CD4-positive, CD25-positive, alpha-beta regulatory T cell (primary cell): Measurements from ENCODE around the gene NAV2. TPM values are rescaled to one million over a fixed set of nuclear protein-coding genes. Genes with fewer than 3 reads are reported as not detected.

Experiments used
- ATAC-seq, 2 donors: fragments of 150-1000 bp; cut with Tn5 transposase; one replicate each; pipeline ENCODE4 v1.10.0; 2021; ENCODE audit warnings: low read depth in 2 of 2, moderate number of reproducible peaks in 2 of 2, moderate library complexity in 1 of 2
- DNase-seq, 3 donors: peaks; one replicate each; pipeline versions ENCODE4 v3.0.0 to v3.0.0-alpha.2; 2012 to 2022; ENCODE audit warnings: mixed read lengths in 1 of 3
- H3K27ac ChIP-seq: one replicate; pipeline ENCODE4 v1.7.0; 2013; ENCODE audit warnings: mild to moderate bottlenecking, low read length; ENCODE audit not compliant: insufficient read depth, poor library complexity, severe bottlenecking
- H3K27me3 ChIP-seq: one replicate; pipeline ENCODE4 v1.7.0; 2013; ENCODE audit warnings: low read length; ENCODE audit not compliant: control insufficient read depth, insufficient read depth
- H3K36me3 ChIP-seq: one replicate; pipeline ENCODE4 v1.7.0; 2013; ENCODE audit warnings: mild to moderate bottlenecking, low read length, moderate library complexity; ENCODE audit not compliant: control insufficient read depth, insufficient read depth
- H3K4me1 ChIP-seq: 2 replicates; pipeline ENCODE4 v1.7.0; 2013; ENCODE audit warnings: mild to moderate bottlenecking, low read length; ENCODE audit not compliant: insufficient read depth, control insufficient read depth, poor library complexity, severe bottlenecking
- H3K4me3 ChIP-seq: one replicate; pipeline ENCODE4 v1.7.0; 2013; ENCODE audit warnings: low read depth, mild to moderate bottlenecking, low read length, moderate library complexity
- H3K9me3 ChIP-seq, 2 experiments: 1 replicate in 1 of 2; 2 replicates in 1 of 2; pipeline ENCODE4 v1.7.0; 2013; ENCODE audit warnings: low read length in 2 of 2, mild to moderate bottlenecking in 1 of 2, moderate library complexity in 1 of 2; ENCODE audit not compliant: control insufficient read depth in 2 of 2
- H3K27ac Mint-ChIP-seq, 3 donors: one replicate each; pipeline ENCODE4 v1.8.0; 2020 to 2022; ENCODE audit warnings: mild to moderate bottlenecking in 3 of 3, mixed read lengths in 3 of 3, moderate library complexity in 2 of 3
- H3K27me3 Mint-ChIP-seq: one replicate; pipeline ENCODE4 v1.8.0; 2022; ENCODE audit warnings: mild to moderate bottlenecking, mixed read lengths
- H3K36me3 Mint-ChIP-seq: one replicate; pipeline ENCODE4 v1.8.0; 2020; ENCODE audit warnings: mixed read lengths
- H3K4me1 Mint-ChIP-seq, 4 donors: one replicate each; pipeline ENCODE4 v1.8.0; 2020 to 2022; ENCODE audit warnings: mixed read lengths in 4 of 4, mild to moderate bottlenecking in 1 of 4
- H3K4me3 Mint-ChIP-seq, 4 donors: one replicate each; pipeline ENCODE4 v1.8.0; 2020 to 2022; ENCODE audit warnings: mild to moderate bottlenecking in 4 of 4, mixed read lengths in 4 of 4, moderate library complexity in 3 of 4
- H3K9me3 Mint-ChIP-seq, 7 donors: one replicate each; pipeline ENCODE4 v1.8.0; 2020 to 2022; ENCODE audit warnings: mixed read lengths in 7 of 7, mild to moderate bottlenecking in 3 of 7, moderate library complexity in 2 of 7
- polyA plus RNA-seq, 4 donors: library from polyadenylated mRNA; unstranded; fragments of 300-500 nt; fragmentation: Illumina TruSeq; gene quantifications; one replicate each; pipeline ENCODE4 v1.2.3, GENCODE V29; 2021
- total RNA-seq: library from RNA; stranded (reverse); gene quantifications from one replicate; pipeline ENCODE4 v1.2.3, GENCODE V29; 2022

The NAV2 gene
- total and polyA plus RNA-seq, 5 donors from 2014 or later: 0.14 to 0.59 (median 0.36) TPM; not detected in 2

GRCh38 chr11:20037396-20038153 is 324.9 kb downstream of the NAV2 start:
- H3K27ac Mint-ChIP-seq: no peak overlapping the region
- no peaks in the 10 kb centered on the region for H3K4me1 ChIP-seq
- H3K4me3 ChIP-seq: no peak overlapping the region
- no peaks in the 10 kb centered on the region for H3K27me3 ChIP-seq
- H3K27me3 Mint-ChIP-seq: no peaks in the 10 kb centered on the region
- no peaks in the 10 kb centered on the region for H3K36me3 ChIP-seq
- no peak overlapping the region for H3K27ac ChIP-seq
- DNase-seq: no peak
- H3K4me1 Mint-ChIP-seq: no peaks in the 10 kb centered on the region
- no peaks in the 10 kb centered on the region for H3K9me3 Mint-ChIP-seq
- no peaks in the 10 kb centered on the region for H3K36me3 Mint-ChIP-seq
- no peak overlapping the region for H3K4me3 Mint-ChIP-seq
- ATAC-seq: no peak
- H3K9me3 ChIP-seq: no peaks in the 10 kb centered on the region

- Mint-ChIP-seq H3K27ac (no peak overlapping the region), H3K27me3 (no peaks in the 10 kb centered on the region), H3K9me3 (no peaks in the 10 kb centered on the region), H3K4me3 (no peak overlapping the region), H3K36me3 (no peaks in the 10 kb centered on the region), H3K4me1 (no peaks in the 10 kb centered on the region)
- no peak overlapping the region for H3K27ac ChIP-seq
- ATAC-seq: no peak
- no peaks in the 10 kb centered on the region for H3K4me1 ChIP-seq
- H3K9me3 ChIP-seq: no peaks in the 10 kb centered on the region
- H3K27me3 ChIP-seq: no peaks in the 10 kb centered on the region
- H3K36me3 ChIP-seq: no peaks in the 10 kb centered on the region
- no peak overlapping the region for H3K4me3 ChIP-seq
- DNase-seq: no peak
Observed at GRCh38 chr11:20038412-20038811, 325.8 kb downstream of the NAV2 start.

- Histone ChIP-seq H3K4me1 (no peaks in the 10 kb centered on the region), H3K27me3 (no peaks in the 10 kb centered on the region), H3K4me3 (no peak overlapping the region), H3K27ac (no peak overlapping the region), H3K36me3 (no peaks in the 10 kb centered on the region), H3K9me3 (no peaks in the 10 kb centered on the region)
- H3K36me3 Mint-ChIP-seq: no peaks in the 10 kb centered on the region
- H3K4me3 Mint-ChIP-seq: no peak overlapping the region
- no peak for DNase-seq
- no peaks in the 10 kb centered on the region for H3K9me3 Mint-ChIP-seq
- no peak for ATAC-seq
- H3K4me1 Mint-ChIP-seq: no peaks in the 10 kb centered on the region
- no peaks in the 10 kb centered on the region for H3K27me3 Mint-ChIP-seq
- no peak overlapping the region for H3K27ac Mint-ChIP-seq
Observed at GRCh38 chr11:20038972-20039371, 326.3 kb downstream of the NAV2 start.

- H3K4me3 ChIP-seq: no peak overlapping the region
Observed at GRCh38 chr11:20041499-20041898, 328.9 kb downstream of the NAV2 start.

GRCh38 chr11:20042045-20042639 is 329.5 kb downstream of the NAV2 start:
- no peaks in the 10 kb centered on the region for H3K36me3 Mint-ChIP-seq
- no peaks in the 10 kb centered on the region for H3K9me3 Mint-ChIP-seq
- no peak overlapping the region for H3K27ac ChIP-seq
- no peak overlapping the region for H3K4me3 Mint-ChIP-seq
- DNase-seq (no peak), ATAC-seq (no peak)
- no peaks in the 10 kb centered on the region for H3K4me1 ChIP-seq
- H3K27me3 Mint-ChIP-seq: no peaks in the 10 kb centered on the region
- H3K27ac Mint-ChIP-seq: no peak overlapping the region
- H3K4me1 Mint-ChIP-seq: no peaks in the 10 kb centered on the region
- H3K9me3 ChIP-seq: no peaks in the 10 kb centered on the region
- no peaks in the 10 kb centered on the region for H3K36me3 ChIP-seq
- H3K4me3 ChIP-seq: no peak overlapping the region
- H3K27me3 ChIP-seq: no peaks in the 10 kb centered on the region

More at GRCh38 chr11:20041499-20041898, 328.9 kb downstream of the NAV2 start:
- H3K27me3 Mint-ChIP-seq: no peaks in the 10 kb centered on the region
- H3K4me1 ChIP-seq: no peaks in the 10 kb centered on the region
- no peaks in the 10 kb centered on the region for H3K9me3 ChIP-seq
- no peaks in the 10 kb centered on the region for H3K9me3 Mint-ChIP-seq
- no peak for ATAC-seq
- no peak for DNase-seq
- H3K4me3 Mint-ChIP-seq: no peak overlapping the region
- no peak overlapping the region for H3K27ac Mint-ChIP-seq
- no peak overlapping the region for H3K27ac ChIP-seq
- H3K36me3 ChIP-seq: no peaks in the 10 kb centered on the region
- H3K27me3 ChIP-seq: no peaks in the 10 kb centered on the region
- no peaks in the 10 kb centered on the region for H3K4me1 Mint-ChIP-seq
- H3K36me3 Mint-ChIP-seq: no peaks in the 10 kb centered on the region

- H3K4me3 ChIP-seq: no peak overlapping the region
- Mint-ChIP-seq H3K4me1 (no peaks in the 10 kb centered on the region), H3K27me3 (no peaks in the 10 kb centered on the region), H3K9me3 (no peaks in the 10 kb centered on the region), H3K27ac (no peak overlapping the region), H3K36me3 (no peaks in the 10 kb centered on the region), H3K4me3 (no peak overlapping the region)
- no peak for ATAC-seq
- no peaks in the 10 kb centered on the region for H3K27me3 ChIP-seq
- H3K4me1 ChIP-seq: no peaks in the 10 kb centered on the region
- H3K36me3 ChIP-seq: no peaks in the 10 kb centered on the region
- no peak for DNase-seq
- no peak overlapping the region for H3K27ac ChIP-seq
- H3K9me3 ChIP-seq: no peaks in the 10 kb centered on the region
Observed at GRCh38 chr11:20042811-20043341, 330.2 kb downstream of the NAV2 start.

GRCh38 chr11:20043992-20044391 is 331.4 kb downstream of the NAV2 start:
- no peaks in the 10 kb centered on the region for H3K4me1 ChIP-seq
- H3K27me3 ChIP-seq: no peaks in the 10 kb centered on the region
- no peaks in the 10 kb centered on the region for H3K36me3 Mint-ChIP-seq
- H3K27me3 Mint-ChIP-seq: no peaks in the 10 kb centered on the region
- no peaks in the 10 kb centered on the region for H3K4me1 Mint-ChIP-seq
- no peaks in the 10 kb centered on the region for H3K9me3 ChIP-seq
- no peak overlapping the region for H3K4me3 Mint-ChIP-seq
- DNase-seq (no peak), ATAC-seq (no peak)
- no peaks in the 10 kb centered on the region for H3K9me3 Mint-ChIP-seq
- H3K27ac ChIP-seq: no peak overlapping the region
- H3K4me3 ChIP-seq: no peak overlapping the region
- no peak overlapping the region for H3K27ac Mint-ChIP-seq
- H3K36me3 ChIP-seq: no peaks in the 10 kb centered on the region
